OCI-LY7 (cell line): ENCODE results near the gene GATA2. TPM values are rescaled to one million over a fixed set of nuclear protein-coding genes. Genes with fewer than 3 reads are reported as not detected.

Experiments used
- BruUV-seq: library from RNA; stranded (reverse); fragments of 400-500 nt; replicated peaks from 2 replicates; lab custom pipeline; 2021; lab: Mats Ljungman, UMichigan
- CTCF ChIA-PET: fragments of 300-600 bp; sonication (Branson Sonifier 250); formaldehyde crosslinking; loops from one replicate; lab custom pipeline; 2022; ENCODE audit warnings: antibody characterized with exemption; ENCODE audit not compliant: unreplicated experiment; lab: Charles Lee
- POLR2A ChIA-PET: fragments of 300-600 bp; sonication (Branson Sonifier 250); formaldehyde crosslinking; loops from one replicate; lab custom pipeline; 2022; ENCODE audit warnings: antibody characterized with exemption; lab: Charles Lee
- DNase-seq: peaks from one replicate; pipeline ENCODE4 v3.0.0-alpha.2; 2015; ENCODE audit warnings: low spot score
- H2AFZ ChIP-seq: fragments of 200-600 bp; sonication (generic), shearing (Covaris generic); 2 replicates; pipeline ENCODE4 v1.6.1; 2014; ENCODE audit warnings: mild to moderate bottlenecking, antibody characterized with exemption, low read length, moderate library complexity
- H3K27ac ChIP-seq: fragments of 200-600 bp; sonication (generic); 2 replicates; pipeline ENCODE4 v1.5.1; 2014; ENCODE audit warnings: mixed run types, low read depth, mild to moderate bottlenecking, moderate library complexity, low read length, inconsistent platforms; ENCODE audit not compliant: poor library complexity, severe bottlenecking
- H3K36me3 ChIP-seq: fragments of 200-600 bp; sonication (generic); 2 replicates; pipeline ENCODE4 v1.6.1; 2014; ENCODE audit warnings: mild to moderate bottlenecking, antibody characterized with exemption, low read length, moderate library complexity, mixed read lengths; ENCODE audit not compliant: insufficient read depth
- H3K4me1 ChIP-seq: fragments of 200-600 bp; sonication (generic); 2 replicates; pipeline ENCODE4 v1.5.1; 2014; ENCODE audit warnings: mild to moderate bottlenecking, low read length; ENCODE audit not compliant: insufficient read depth, poor library complexity, severe bottlenecking
- H3K4me2 ChIP-seq: fragments of 200-600 bp; sonication (generic); 2 replicates; pipeline ENCODE4 v1.6.1; 2014; ENCODE audit warnings: mild to moderate bottlenecking, low read length
- H3K4me3 ChIP-seq: fragments of 200-600 bp; sonication (generic); 2 replicates; pipeline ENCODE4 v1.5.1; 2014; ENCODE audit warnings: mild to moderate bottlenecking, low read depth, low read length; ENCODE audit not compliant: poor library complexity, severe bottlenecking
- H3K79me2 ChIP-seq: fragments of 200-600 bp; sonication (generic); 2 replicates; pipeline ENCODE4 v1.6.1; 2016; ENCODE audit warnings: low read depth, mild to moderate bottlenecking, low read length, moderate library complexity, mixed read lengths; ENCODE audit not compliant: insufficient read depth
- H3K9me2 ChIP-seq: fragments of 200-600 bp; sonication (generic); 2 replicates; pipeline ENCODE4 v1.6.1; 2016; ENCODE audit warnings: mild to moderate bottlenecking, low read length, mixed read lengths; ENCODE audit not compliant: insufficient read depth
- H3K9me3 ChIP-seq: fragments of 200-600 bp; sonication (generic); 2 replicates; pipeline ENCODE4 v1.6.1; 2014; ENCODE audit warnings: mild to moderate bottlenecking, mixed run types, low read length, mixed read lengths
- H4K20me1 ChIP-seq: fragments of 200-600 bp; sonication (generic); 2 replicates; pipeline ENCODE4 v1.6.1; 2014; ENCODE audit warnings: mild to moderate bottlenecking, antibody characterized with exemption, low read length, moderate library complexity, mixed read lengths; ENCODE audit not compliant: insufficient read depth
- CTCF ChIP-seq: fragments of 200-600 bp; sonication (generic); conservative IDR thresholded peaks from 2 replicates; pipeline ENCODE4 v1.5.1; 2014; ENCODE audit warnings: mild to moderate bottlenecking, antibody characterized with exemption, low read length, moderate library complexity, mixed read lengths
- EZH2phosphoT487 ChIP-seq: fragments of 200-600 bp; sonication (generic); IDR thresholded peaks from 2 replicates; pipeline ENCODE4 v1.6.1; 2018; ENCODE audit warnings: low read depth, borderline replicate concordance, mild to moderate bottlenecking, mixed run types, antibody characterized with exemption, low read length, moderate library complexity, mixed read lengths
- intact Hi-C: fragments of 100-400 bp; cut with micrococcal nuclease; formaldehyde crosslinking; loops from one replicate; pipeline ENCODE4 v1.10.0; 2022; ENCODE audit not compliant: unreplicated experiment
- total RNA-seq, 2 experiments: library from RNA; depleted of rRNA in 1 of 2; stranded (reverse); fragments of >200 nt in 1 of 2; shearing (Covaris generic) in 1 of 2; gene quantifications; 2 replicates each; pipeline ENCODE4 v1.2.3, GENCODE V29; 2014 to 2022

GATA2 gene
- total RNA-seq, 2 experiments from 2014 or later, result not detected

- BruUV-seq, result no TSS peak
- TF ChIP-seq EZH2phosphoT487, result no peak
- TF ChIP-seq CTCF, result no peak
Measured at GRCh38 chr3:128517648-128518047, 24.6 kb upstream of the GATA2 start.

GRCh38 chr3:128515967-128516366 is 23.0 kb upstream of the GATA2 start:
- BruUV-seq, result no TSS peak
- Histone ChIP-seq H3K9me2 (no peaks in the 10 kb centered on the region), H3K4me1 (no peaks in the 10 kb centered on the region), H3K36me3 (no peaks in the 10 kb centered on the region), H3K9me3 (no peaks in the 10 kb centered on the region), H3K79me2 (no peaks in the 10 kb centered on the region), H3K27ac (no peak overlapping the region), H3K4me2 (no peak overlapping the region), H2AFZ (no peak overlapping the region), H3K4me3 (no peak overlapping the region), H4K20me1 (no peaks in the 10 kb centered on the region)
- ChIA-PET CTCF (no interaction called here), POLR2A (no interaction called here)
- intact Hi-C loops, result loop anchor here (5.0 kb wide), 1 partner anchor 71 kb away; no protein-coding TSS in a partner anchor
- no peak for DNase-seq
- TF ChIP-seq EZH2phosphoT487, result no peak
- TF ChIP-seq CTCF, result no peak

More at GRCh38 chr3:128517648-128518047, 24.6 kb upstream of the GATA2 start:
- no peaks in the 10 kb centered on the region for H3K9me2 ChIP-seq
- intact Hi-C loops, result loop anchor here (5.0 kb wide), 1 partner anchor 70 kb away; no protein-coding TSS in a partner anchor
- H3K4me2 ChIP-seq, result no peak overlapping the region
- H3K9me3 ChIP-seq, result no peaks in the 10 kb centered on the region
- H4K20me1 ChIP-seq, result no peaks in the 10 kb centered on the region
- no peaks in the 10 kb centered on the region for H3K4me1 ChIP-seq
- DNase-seq, result no peak
- POLR2A ChIA-PET, result no interaction called here
- no peak overlapping the region for H3K4me3 ChIP-seq
- H3K79me2 ChIP-seq, result no peaks in the 10 kb centered on the region
- CTCF ChIA-PET, result no interaction called here
- no peak overlapping the region for H2AFZ ChIP-seq
- no peak overlapping the region for H3K27ac ChIP-seq
- H3K36me3 ChIP-seq, result no peaks in the 10 kb centered on the region

- no peaks in the 10 kb centered on the region for H3K36me3 ChIP-seq
- BruUV-seq, result no TSS peak
- no peak for DNase-seq
- H4K20me1 ChIP-seq, result no peaks in the 10 kb centered on the region
- ChIA-PET POLR2A (no interaction called here), CTCF (no interaction called here)
- intact Hi-C loops, result no loop called here
- no peaks in the 10 kb centered on the region for H3K4me1 ChIP-seq
- H3K4me2 ChIP-seq, result no peak overlapping the region
- TF ChIP-seq CTCF, result no peak
- no peak for TF ChIP-seq EZH2phosphoT487
- H3K27ac ChIP-seq, result no peak overlapping the region
- H2AFZ ChIP-seq, result no peak overlapping the region
- H3K79me2 ChIP-seq, result no peaks in the 10 kb centered on the region
- no peaks in the 10 kb centered on the region for H3K9me2 ChIP-seq
- H3K9me3 ChIP-seq, result no peaks in the 10 kb centered on the region
- H3K4me3 ChIP-seq, result no peak overlapping the region
Measured at GRCh38 chr3:128508852-128509251, 15.9 kb upstream of the GATA2 start.
